Stimulated activated naive B cell treated with anti-CD40 and anti-IgM and Interleukin-4, amounts not matched to agents 10 μg/mL and 1 μg/mL and 100 μg/mL, for 72 hours (primary cell): ENCODE data around the gene TGFB1.
"Not testable (repeated sequence)": the region's sequence is repeated elsewhere in the genome, so short reads cannot be mapped to it uniquely, and the experiment has no call there.

Experiments
- ATAC-seq, 2 donors: fragments of 150-1000 bp; cut with Tn5 transposase; replicated peaks; 2 replicates each; pipeline ENCODE4 v1.10.0; 2021; ENCODE audit warnings: moderate library complexity in 1 of 2
- DNase-seq: peaks from one replicate; pipeline ENCODE4 v3.0.0; 2021
- H3K27ac Mint-ChIP-seq: one replicate; pipeline ENCODE4 v1.8.0; 2022; ENCODE audit warnings: mild to moderate bottlenecking, mixed read lengths
- H3K27me3 Mint-ChIP-seq, 2 donors: one replicate each; pipeline ENCODE4 v1.8.0; 2022; ENCODE audit warnings: mixed read lengths in 2 of 2
- H3K36me3 Mint-ChIP-seq, 2 donors: one replicate each; pipeline ENCODE4 v1.8.0; 2022; ENCODE audit warnings: mixed read lengths in 2 of 2, mild to moderate bottlenecking in 1 of 2
- H3K4me1 Mint-ChIP-seq, 2 donors: one replicate each; pipeline ENCODE4 v1.8.0; 2022; ENCODE audit warnings: mixed read lengths in 2 of 2, mild to moderate bottlenecking in 1 of 2
- H3K4me3 Mint-ChIP-seq, 2 donors: one replicate each; pipeline ENCODE4 v1.8.0; 2022; ENCODE audit warnings: mild to moderate bottlenecking in 2 of 2, mixed read lengths in 2 of 2, moderate library complexity in 1 of 2
- H3K9me3 Mint-ChIP-seq, 2 donors: one replicate each; pipeline ENCODE4 v1.8.0; 2022; ENCODE audit warnings: mixed read lengths in 2 of 2, mild to moderate bottlenecking in 1 of 2

Gene TGFB1

DNA sequence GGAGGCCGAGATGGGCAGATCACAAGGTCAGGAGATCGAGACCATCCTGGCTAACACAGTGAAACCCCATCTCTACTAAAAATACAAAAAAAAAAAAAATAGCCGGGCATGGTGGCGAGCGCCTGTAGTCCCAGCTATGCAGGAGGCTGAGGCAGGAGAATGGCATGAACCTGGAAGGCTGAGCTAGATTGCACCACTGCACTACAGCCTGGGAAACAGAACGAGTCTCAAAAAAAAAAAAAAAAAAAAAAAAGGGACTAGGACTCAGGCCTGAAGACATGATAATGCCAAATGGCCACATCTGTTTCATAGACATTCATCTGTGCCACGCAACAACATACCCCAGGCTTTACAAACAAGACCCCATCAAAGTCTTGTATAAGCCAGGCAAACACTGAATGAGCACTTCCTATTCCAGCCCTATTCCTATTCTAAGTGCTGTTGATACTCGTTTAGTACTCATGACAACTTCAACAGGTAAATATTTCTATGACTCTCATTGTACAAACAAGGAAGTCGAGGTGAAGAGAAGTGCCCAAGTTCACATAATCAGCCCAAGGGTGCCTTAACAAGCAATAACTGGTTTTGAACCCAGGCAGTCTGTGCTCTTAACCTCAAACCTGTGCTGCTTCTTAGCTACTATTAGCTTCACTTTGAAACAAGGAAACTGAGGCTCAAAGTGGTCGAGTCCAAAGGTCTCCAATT, 8.6 kb upstream of the TGFB1 start:
- Mint-ChIP-seq H3K36me3 (peaks cover 2 to 9% of the 10 kb centered on the region in 2 donors), H3K27ac (peak overlapping the region; percentile 73), H3K4me1 (peaks cover 18 to 27% of the 10 kb centered on the region in 2 donors), H3K4me3 (no peak overlapping the region), H3K27me3 (no peaks in the 10 kb centered on the region), H3K9me3 (no peaks in the 10 kb centered on the region)
- ATAC-seq: no peak
- DNase-seq: no peak

DNA sequence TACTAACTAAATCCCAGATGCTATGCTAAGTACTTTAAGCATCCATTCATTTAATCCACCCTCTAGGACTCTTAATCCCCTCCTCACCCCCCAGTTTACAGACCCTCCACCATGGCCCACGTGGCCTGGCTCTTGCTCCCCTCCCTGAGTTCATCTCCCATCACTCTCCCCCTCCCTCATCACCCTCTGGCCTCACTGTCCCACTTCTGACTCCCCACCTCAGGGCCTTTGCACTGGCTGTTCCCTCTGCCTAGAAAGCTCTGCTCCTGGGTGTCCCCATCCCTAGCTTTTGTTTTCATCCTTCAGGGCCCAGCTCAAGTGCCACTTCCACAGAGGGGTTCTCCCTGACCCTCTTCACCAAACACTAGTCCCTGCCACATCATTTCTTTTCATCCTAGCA, 6.0 kb upstream of the TGFB1 start:
- Mint-ChIP-seq H3K27me3 (no peaks in the 10 kb centered on the region), H3K9me3 (no peaks in the 10 kb centered on the region), H3K4me3 (no peak overlapping the region), H3K4me1 (peaks cover 30 to 43% of the 10 kb centered on the region in 2 donors), H3K36me3 (peaks cover 10 to 16% of the 10 kb centered on the region in 2 donors), H3K27ac (no peak overlapping the region)
- DNase-seq (no peak), ATAC-seq (no peak)

GRCh38 chr19:41357746-41358145, 4.0 kb upstream of the TGFB1 start:
- no peaks in the 10 kb centered on the region for H3K9me3 Mint-ChIP-seq
- H3K4me3 Mint-ChIP-seq: no peak overlapping the region
- no peaks in the 10 kb centered on the region for H3K27me3 Mint-ChIP-seq
- no peak for ATAC-seq
- H3K27ac Mint-ChIP-seq: no peak overlapping the region
- no peak for DNase-seq
- peaks cover 26 to 40% of the 10 kb centered on the region in 2 donors for H3K4me1 Mint-ChIP-seq
- H3K36me3 Mint-ChIP-seq: peaks cover 12 to 24% of the 10 kb centered on the region in 2 donors

- Mint-ChIP-seq H3K9me3 (no peaks in the 10 kb centered on the region), H3K27me3 (no peaks in the 10 kb centered on the region), H3K27ac (peak overlapping the region; percentile 80), H3K4me1 (peaks cover 28 to 44% of the 10 kb centered on the region in 2 donors), H3K36me3 (peaks cover 15 to 28% of the 10 kb centered on the region in 2 donors), H3K4me3 (no peak overlapping the region)
- no peak for ATAC-seq
- DNase-seq: no peak
Measured at GRCh38 chr19:41356984-41357739, 3.4 kb upstream of the TGFB1 start.

- Mint-ChIP-seq H3K4me3 (no peak overlapping the region), H3K36me3 (peaks cover 24 to 38% of the 10 kb centered on the region in 2 donors), H3K27ac (peak overlapping the region; percentile 56), H3K27me3 (no peaks in the 10 kb centered on the region), H3K4me1 (peaks cover 32 to 54% of the 10 kb centered on the region in 2 donors), H3K9me3 (no peaks in the 10 kb centered on the region)
- DNase-seq: no peak
- no peak for ATAC-seq
Measured at GRCh38 chr19:41355802-41356201, 2.1 kb upstream of the TGFB1 start.

DNA sequence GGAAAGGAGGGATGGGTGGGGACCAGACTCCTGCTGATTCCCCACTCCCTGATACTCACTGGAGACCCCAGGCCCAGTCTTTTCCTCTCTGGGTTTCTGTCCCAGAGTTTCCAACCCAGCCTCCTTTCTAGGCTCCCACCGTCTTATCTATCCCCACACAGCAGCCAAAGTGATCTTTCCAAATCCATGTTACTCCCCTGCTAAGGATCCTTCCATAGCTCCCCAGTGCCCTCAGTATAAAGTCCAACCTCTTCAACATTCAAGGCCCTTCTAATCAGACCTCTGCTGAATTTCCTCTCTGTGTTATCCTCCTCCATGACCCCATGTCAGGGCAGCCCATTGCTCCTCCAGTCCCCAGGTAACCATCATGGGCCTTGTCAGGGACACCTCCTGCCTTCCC, 1.3 kb upstream of the TGFB1 start:
- peak overlapping the region; percentile 14 for H3K27ac Mint-ChIP-seq
- peaks cover 26 to 39% of the 10 kb centered on the region in 2 donors for H3K36me3 Mint-ChIP-seq
- ATAC-seq: no peak
- peaks cover 33 to 58% of the 10 kb centered on the region in 2 donors for H3K4me1 Mint-ChIP-seq
- DNase-seq: no peak
- no peaks in the 10 kb centered on the region for H3K27me3 Mint-ChIP-seq
- no peaks in the 10 kb centered on the region for H3K9me3 Mint-ChIP-seq
- peak overlapping the region in 1 of 2 donors; percentile 19 for H3K4me3 Mint-ChIP-seq

GRCh38 chr19:41354343-41354953, 726 bp upstream of the TGFB1 start:
- no peak for DNase-seq
- peak overlapping the region; percentile 93 for H3K27ac Mint-ChIP-seq
- H3K9me3 Mint-ChIP-seq: no peaks in the 10 kb centered on the region
- peaks cover 34 to 61% of the 10 kb centered on the region in 2 donors for H3K4me1 Mint-ChIP-seq
- ATAC-seq: no peak
- no peaks in the 10 kb centered on the region for H3K27me3 Mint-ChIP-seq
- H3K36me3 Mint-ChIP-seq: peaks cover 24 to 40% of the 10 kb centered on the region in 2 donors
- H3K4me3 Mint-ChIP-seq: peak overlapping the region; percentile 98 to 100

- Mint-ChIP-seq H3K27ac (peak overlapping the region; percentile 98), H3K9me3 (no peaks in the 10 kb centered on the region), H3K4me3 (peak overlapping the region; percentile 98 to 100), H3K36me3 (peaks cover 38 to 53% of the 10 kb centered on the region in 2 donors), H3K27me3 (no peaks in the 10 kb centered on the region), H3K4me1 (peaks cover 44 to 73% of the 10 kb centered on the region in 2 donors)
- ATAC-seq (peak; percentile 36 to 37), DNase-seq (peak; percentile 77)
Measured at GRCh38 chr19:41352609-41353465, 885 bp downstream of the TGFB1 start.

DNA sequence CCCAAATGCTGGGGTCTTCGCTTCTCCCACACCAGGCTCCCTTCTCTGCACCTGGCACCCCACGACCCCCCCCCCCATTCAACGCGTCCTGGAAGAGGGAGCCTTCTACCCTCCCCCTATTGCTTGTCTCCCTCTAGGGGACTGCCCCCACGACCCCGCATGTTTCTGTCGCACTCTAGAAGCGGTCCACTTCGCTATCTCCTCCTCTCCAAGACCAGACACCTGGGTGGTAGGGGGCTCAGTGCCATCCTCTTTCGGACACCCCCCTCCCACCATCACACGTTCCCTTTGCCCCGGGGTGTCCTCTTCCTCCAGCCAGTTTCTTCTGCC, 1.5 kb downstream of the TGFB1 start:
- H3K9me3 Mint-ChIP-seq: no peaks in the 10 kb centered on the region
- H3K27me3 Mint-ChIP-seq: no peaks in the 10 kb centered on the region
- H3K27ac Mint-ChIP-seq: peak overlapping the region; percentile 98
- peaks cover 42 to 68% of the 10 kb centered on the region in 2 donors for H3K4me1 Mint-ChIP-seq
- H3K36me3 Mint-ChIP-seq: peaks cover 39 to 53% of the 10 kb centered on the region in 2 donors
- peak overlapping the region; percentile 98 to 100 for H3K4me3 Mint-ChIP-seq
- DNase-seq (no peak), ATAC-seq (peak in 1 of 2 donors; percentile 1)

- ATAC-seq: peak; percentile 64 to 65
- H3K4me1 Mint-ChIP-seq: peaks cover 38 to 62% of the 10 kb centered on the region in 2 donors
- peak overlapping the region; percentile 98 to 100 for H3K4me3 Mint-ChIP-seq
- peak; percentile 89 for DNase-seq
- H3K27ac Mint-ChIP-seq: peak overlapping the region; percentile 98
- H3K36me3 Mint-ChIP-seq: peaks cover 37 to 52% of the 10 kb centered on the region in 2 donors
- H3K9me3 Mint-ChIP-seq: no peaks in the 10 kb centered on the region
- no peaks in the 10 kb centered on the region for H3K27me3 Mint-ChIP-seq
Measured at GRCh38 chr19:41351339-41352245, 2.1 kb downstream of the TGFB1 start.

- H3K4me1 Mint-ChIP-seq: peaks cover 35 to 55% of the 10 kb centered on the region in 2 donors
- DNase-seq: no peak
- peaks cover 35 to 50% of the 10 kb centered on the region in 2 donors for H3K36me3 Mint-ChIP-seq
- H3K27me3 Mint-ChIP-seq: no peaks in the 10 kb centered on the region
- H3K27ac Mint-ChIP-seq: peak overlapping the region; percentile 98
- peak overlapping the region; percentile 98 to 100 for H3K4me3 Mint-ChIP-seq
- peak in 1 of 2 donors; percentile 13 for ATAC-seq
- H3K9me3 Mint-ChIP-seq: no peaks in the 10 kb centered on the region
Measured at GRCh38 chr19:41350735-41351338, 2.9 kb downstream of the TGFB1 start.

DNA sequence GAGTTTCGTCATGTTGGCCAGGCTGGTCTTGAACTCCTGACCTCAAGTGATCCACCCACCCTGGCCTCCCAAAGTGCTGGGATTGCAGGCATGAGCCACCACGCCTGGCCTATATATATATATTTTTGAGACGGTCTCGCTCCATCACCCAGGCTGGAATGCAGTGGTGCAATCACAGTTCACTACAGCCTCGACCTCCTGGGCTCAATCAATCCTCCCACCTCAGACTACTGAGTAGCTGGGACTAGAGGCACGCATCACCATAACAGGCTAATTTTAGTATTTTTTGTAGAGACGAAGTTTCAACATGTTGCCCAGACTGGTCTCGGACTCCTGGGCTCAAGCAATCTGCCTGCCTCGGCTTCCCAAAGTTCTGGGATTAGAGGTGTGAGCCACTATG, 6.8 kb downstream of the TGFB1 start:
- H3K4me3 Mint-ChIP-seq, H3K27ac Mint-ChIP-seq, DNase-seq, H3K9me3 Mint-ChIP-seq, H3K27me3 Mint-ChIP-seq, ATAC-seq: not testable (repeated sequence)
- H3K4me1 Mint-ChIP-seq: peaks cover 36 to 61% of the 10 kb centered on the region in 2 donors
- H3K36me3 Mint-ChIP-seq: peaks cover 44 to 58% of the 10 kb centered on the region in 2 donors

DNA sequence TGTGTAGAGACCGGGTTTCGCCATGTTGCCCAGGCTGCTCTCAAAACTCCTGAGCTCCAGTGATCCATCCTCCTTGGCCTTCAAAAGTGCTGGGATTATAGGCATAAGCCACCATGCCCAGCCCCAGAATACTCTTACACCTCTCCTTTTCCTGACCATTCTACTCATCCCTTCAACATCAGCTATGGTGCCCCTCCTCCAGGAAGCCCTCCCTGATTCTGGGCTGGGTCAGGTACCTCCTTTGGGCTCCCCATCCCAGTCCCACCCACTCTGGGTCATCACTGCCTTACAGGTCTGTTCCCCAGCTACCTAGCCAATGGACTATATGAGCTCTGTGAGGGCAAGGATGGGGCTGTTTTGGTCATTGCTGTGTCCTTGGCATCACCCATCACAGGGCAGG, 9.6 kb downstream of the TGFB1 start:
- peaks cover 32 to 50% of the 10 kb centered on the region in 2 donors for H3K4me1 Mint-ChIP-seq
- peak overlapping the region; percentile 75 for H3K27ac Mint-ChIP-seq
- no peak overlapping the region for H3K4me3 Mint-ChIP-seq
- H3K36me3 Mint-ChIP-seq: peaks cover 43 to 56% of the 10 kb centered on the region in 2 donors
- H3K9me3 Mint-ChIP-seq: no peaks in the 10 kb centered on the region
- ATAC-seq (no peak), DNase-seq (no peak)
- H3K27me3 Mint-ChIP-seq: no peaks in the 10 kb centered on the region
